Measurements from ENCODE around the gene SH3BP4.

DNA sequence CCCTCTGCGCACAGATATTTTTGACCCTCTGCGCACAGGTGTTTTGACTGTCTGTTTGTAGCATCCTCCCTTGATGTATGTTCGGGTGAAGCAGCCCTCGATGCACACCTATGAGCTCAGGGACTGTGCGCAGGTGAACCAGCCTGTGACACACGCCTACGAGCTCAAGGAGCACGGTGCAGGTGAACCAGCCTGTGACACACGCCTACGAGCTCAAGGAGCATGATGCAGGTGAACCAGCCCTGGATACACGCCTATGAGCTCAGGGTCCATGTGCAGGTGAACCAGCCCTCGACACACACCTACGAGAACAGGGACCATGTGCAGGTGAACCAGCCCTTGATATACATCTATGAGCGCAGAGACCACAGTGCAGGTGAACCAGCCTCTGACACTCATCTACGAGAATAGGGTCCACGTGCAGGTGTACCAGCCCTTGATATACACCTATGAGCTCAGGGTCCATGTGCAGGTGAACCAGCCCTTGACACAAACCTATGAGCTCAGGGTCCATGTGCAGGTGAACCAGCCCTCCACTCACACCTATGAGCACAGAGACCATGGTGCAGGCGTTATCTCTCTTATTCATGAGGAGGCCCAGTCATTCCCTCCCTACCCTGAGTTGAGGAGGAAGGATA lies 33.9 kb downstream of the SH3BP4 start:
- no peak for TF ChIP-seq POLR2AphosphoS5 (IDR thresholded peaks at IDR 0.05; ENCODE audit: low read depth, low read length)
- TF ChIP-seq, protein P1, sequence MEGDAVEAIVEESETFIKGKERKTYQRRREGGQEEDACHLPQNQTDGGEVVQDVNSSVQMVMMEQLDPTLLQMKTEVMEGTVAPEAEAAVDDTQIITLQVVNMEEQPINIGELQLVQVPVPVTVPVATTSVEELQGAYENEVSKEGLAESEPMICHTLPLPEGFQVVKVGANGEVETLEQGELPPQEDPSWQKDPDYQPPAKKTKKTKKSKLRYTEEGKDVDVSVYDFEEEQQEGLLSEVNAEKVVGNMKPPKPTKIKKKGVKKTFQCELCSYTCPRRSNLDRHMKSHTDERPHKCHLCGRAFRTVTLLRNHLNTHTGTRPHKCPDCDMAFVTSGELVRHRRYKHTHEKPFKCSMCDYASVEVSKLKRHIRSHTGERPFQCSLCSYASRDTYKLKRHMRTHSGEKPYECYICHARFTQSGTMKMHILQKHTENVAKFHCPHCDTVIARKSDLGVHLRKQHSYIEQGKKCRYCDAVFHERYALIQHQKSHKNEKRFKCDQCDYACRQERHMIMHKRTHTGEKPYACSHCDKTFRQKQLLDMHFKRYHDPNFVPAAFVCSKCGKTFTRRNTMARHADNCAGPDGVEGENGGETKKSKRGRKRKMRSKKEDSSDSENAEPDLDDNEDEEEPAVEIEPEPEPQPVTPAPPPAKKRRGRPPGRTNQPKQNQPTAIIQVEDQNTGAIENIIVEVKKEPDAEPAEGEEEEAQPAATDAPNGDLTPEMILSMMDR (IDR thresholded peaks at IDR 0.05; ENCODE audit: control extremely low read depth in 1 of 3, insufficient read depth in 1 of 3, low read depth in 1 of 3, low read length in 3 of 3) = no peak
